GM12878 (cell line): Measurements from ENCODE around the gene IL18R1. TPM values are rescaled to one million over a fixed set of nuclear protein-coding genes. Genes with fewer than 3 reads are reported as not detected.

ENCODE experiments used
- ATAC-seq: fragments of 200-7000 bp; cut with Tn5 transposase; 3 replicates; pipeline ENCODE4 v1.9.1; 2020; ENCODE audit warnings: mild to moderate bottlenecking, moderate library complexity
- BruUV-seq: library from RNA; stranded (reverse); fragments of 400-500 nt; replicated peaks from 2 replicates; lab custom pipeline; 2021; lab: Mats Ljungman, UMichigan
- CTCF ChIA-PET: fragments of 300-600 bp; sonication (Branson Sonifier 250); formaldehyde crosslinking; extraction: SDS; loops from one replicate; lab custom pipeline; 2021; ENCODE audit warnings: inconsistent platforms; lab: Yijun Ruan, JAX
- POLR2A ChIA-PET: fragments of 350-600 bp; formaldehyde crosslinking; extraction: SDS; loops from one replicate; lab custom pipeline; 2021; ENCODE audit warnings: inconsistent platforms; lab: Charles Lee
- RAD21 ChIA-PET: fragments of 300-600 bp; sonication (Branson Sonifier 250); formaldehyde crosslinking; loops from one replicate; lab custom pipeline; 2023; ENCODE audit warnings: antibody characterized with exemption; ENCODE audit not compliant: unreplicated experiment; lab: Charles Lee
- SMC1A ChIA-PET: fragments of 300-600 bp; sonication (Branson Sonifier 250); formaldehyde crosslinking; loops from one replicate; lab custom pipeline; 2023; ENCODE audit not compliant: unreplicated experiment, uncharacterized antibody; lab: Charles Lee
- DNase-seq: peaks from one replicate; pipeline ENCODE4 v3.0.0-alpha.2; 2011; ENCODE audit warnings: low read depth, low spot score
- FAIRE-seq: peaks from 3 replicates; lab custom pipeline; 2011; peaks lifted over from hg19 to GRCh38; lab: Jason Lieb, UNC
- H2AFZ ChIP-seq: 2 replicates; pipeline ENCODE4 v1.6.0; 2011; ENCODE audit warnings: low read depth, low read length, control low read depth; ENCODE audit not compliant: control insufficient read depth
- H3K27ac ChIP-seq: 2 replicates; pipeline ENCODE4 v1.5.1; 2011; ENCODE audit warnings: control low read depth; ENCODE audit not compliant: control insufficient read depth, insufficient read depth
- H3K27me3 ChIP-seq, 2 experiments: replicated peaks in 1 of 2; 2 replicates each; pipeline versions ENCODE4 v1.6.0 to v1.6.1; 2011; ENCODE audit warnings: low read length in 1 of 2; ENCODE audit not compliant: control insufficient read depth in 2 of 2, insufficient read depth in 2 of 2
- H3K36me3 ChIP-seq, 2 experiments: 2 replicates each; pipeline ENCODE4 v1.5.1; 2011; ENCODE audit warnings: low read length in 1 of 2; ENCODE audit not compliant: control insufficient read depth in 2 of 2, insufficient read depth in 2 of 2
- H3K4me1 ChIP-seq: 2 replicates; pipeline ENCODE4 v1.6.1; 2011; ENCODE audit warnings: mild to moderate bottlenecking, low read length, moderate library complexity, mixed read lengths; ENCODE audit not compliant: control insufficient read depth, insufficient read depth
- H3K4me2 ChIP-seq: 2 replicates; pipeline ENCODE4 v1.6.0; 2011; ENCODE audit warnings: control low read depth; ENCODE audit not compliant: control insufficient read depth, insufficient read depth
- H3K4me3 ChIP-seq: fragments of 200-600 bp; sonication (generic); 2 replicates; pipeline ENCODE4 v1.5.1; 2016
- H3K79me2 ChIP-seq: 2 replicates; pipeline ENCODE4 v1.6.0; 2011; ENCODE audit warnings: low read length; ENCODE audit not compliant: control insufficient read depth, insufficient read depth
- H3K9ac ChIP-seq: 2 replicates; pipeline ENCODE4 v1.8.0; 2011; ENCODE audit warnings: low read length, control low read depth, mixed read lengths; ENCODE audit not compliant: control insufficient read depth, insufficient read depth
- H3K9me3 ChIP-seq: replicated peaks from 3 replicates; pipeline ENCODE4 v1.5.1; 2011; ENCODE audit warnings: mild to moderate bottlenecking, low read length; ENCODE audit not compliant: control insufficient read depth, insufficient read depth
- H4K20me1 ChIP-seq: 2 replicates; pipeline ENCODE4 v1.6.0; 2011; ENCODE audit not compliant: control insufficient read depth, insufficient read depth
- CBFB ChIP-seq: IDR thresholded peaks from 2 replicates; pipeline ENCODE4 v1.6.1; 2016; ENCODE audit warnings: antibody characterized with exemption, low read depth
- CBX3 ChIP-seq: fragments of 200-600 bp; sonication (generic); IDR thresholded peaks from 2 replicates; pipeline ENCODE4 v1.6.1; 2016; ENCODE audit warnings: low read depth, borderline replicate concordance
- CREB1 ChIP-seq: IDR thresholded peaks from 2 replicates; pipeline ENCODE4 v1.6.1; 2012; ENCODE audit warnings: low read depth, mild to moderate bottlenecking, inconsistent platforms
- CTCF ChIP-seq, 3 experiments: IDR thresholded peaks in 2 of 3; conservative IDR thresholded peaks in 1 of 3; 2 replicates each; pipeline ENCODE4 v1.5.1; 2011; ENCODE audit warnings: low read depth in 3 of 3, low read length in 3 of 3, mild to moderate bottlenecking in 3 of 3, control low read depth in 2 of 3, moderate library complexity in 2 of 3, inconsistent platforms in 1 of 3, mixed read lengths in 1 of 3; ENCODE audit not compliant: control insufficient read depth in 2 of 3, insufficient read depth in 1 of 3; ENCODE audit errors: extremely low read depth in 1 of 3
- EP300 ChIP-seq, 2 experiments: fragments of 150-350 bp in 1 of 2; IDR thresholded peaks; 2 replicates each; pipeline ENCODE4 v1.6.1; 2011 to 2012; ENCODE audit warnings: low read depth in 2 of 2, low read length in 2 of 2, borderline replicate concordance in 1 of 2, improper control_type of control experiment in 1 of 2, inconsistent platforms in 1 of 2; ENCODE audit not compliant: control insufficient read depth in 1 of 2
- EZH2 ChIP-seq: IDR thresholded peaks from 2 replicates; pipeline ENCODE4 v1.6.1; 2012; ENCODE audit warnings: low read depth, mild to moderate bottlenecking, control low read depth, inconsistent platforms, low read length, borderline replicate concordance; ENCODE audit not compliant: control insufficient read depth
- HDAC2 ChIP-seq: fragments of 200-600 bp; sonication (generic); IDR thresholded peaks from 2 replicates; pipeline ENCODE4 v1.6.1; 2017
- IKZF2 ChIP-seq, 2 experiments: fragments of 450-650 bp; IDR thresholded peaks; 2 replicates each; pipeline ENCODE4 v1.6.1; 2017; ENCODE audit warnings: mild to moderate bottlenecking in 2 of 2, moderate library complexity in 2 of 2
- MXI1 ChIP-seq: fragments of 150-350 bp; IDR thresholded peaks from 2 replicates; pipeline ENCODE4 v1.6.1; 2011; ENCODE audit warnings: low read depth, mild to moderate bottlenecking, inconsistent platforms, low read length, improper control_type of control experiment
- NR2C1 ChIP-seq: fragments of 450-650 bp; IDR thresholded peaks from 2 replicates; pipeline ENCODE4 v1.6.1; 2017; ENCODE audit warnings: antibody characterized with exemption, mild to moderate bottlenecking, moderate library complexity
- POLR2A ChIP-seq: IDR thresholded peaks from 2 replicates; pipeline ENCODE4 v1.6.1; 2011; ENCODE audit warnings: low read depth, mild to moderate bottlenecking, low read length
- RAD21 ChIP-seq: IDR thresholded peaks from 2 replicates; pipeline ENCODE4 v1.6.1; 2011; ENCODE audit warnings: mild to moderate bottlenecking, low read depth, low read length, moderate library complexity; ENCODE audit not compliant: insufficient read depth
- RBBP5 ChIP-seq: fragments of 200-600 bp; sonication (generic); conservative IDR thresholded peaks from 2 replicates; pipeline ENCODE4 v1.6.1; 2016
- SIN3A ChIP-seq: IDR thresholded peaks from 2 replicates; pipeline ENCODE4 v1.6.1; 2012; ENCODE audit warnings: low read depth, low read length, improper control_type of control experiment
- SMAD5 ChIP-seq: IDR thresholded peaks from 2 replicates; pipeline ENCODE4 v1.6.1; 2016; ENCODE audit warnings: antibody characterized with exemption, low read depth
- SMC3 ChIP-seq: IDR thresholded peaks from 2 replicates; pipeline ENCODE4 v1.6.1; 2011; ENCODE audit warnings: low read length, improper control_type of control experiment, borderline replicate concordance
- USF1 ChIP-seq: IDR thresholded peaks from 2 replicates; pipeline ENCODE4 v1.6.1; 2011; ENCODE audit warnings: borderline replicate concordance, low read depth, mild to moderate bottlenecking, moderate library complexity, mixed read lengths, low read length; ENCODE audit not compliant: insufficient read depth; ENCODE audit errors: extremely low read length
- ZNF384 ChIP-seq: IDR thresholded peaks from 2 replicates; pipeline ENCODE4 v1.6.1; 2012; ENCODE audit warnings: low read depth, mild to moderate bottlenecking, low read length, improper control_type of control experiment, borderline replicate concordance
- ZZZ3 ChIP-seq: IDR thresholded peaks from 2 replicates; pipeline ENCODE4 v1.6.1; 2011; ENCODE audit warnings: low read depth; ENCODE audit not compliant: control insufficient read depth, insufficient read length
- WGBS: methylation state at CpG from one replicate; pipeline ENCODE4 v1.1.6; 2016; ENCODE audit warnings: low lambda C conversion rate; ENCODE audit not compliant: insufficient replicate concordance, insufficient coverage; ENCODE audit errors: missing lambda C conversion rate; 5-methylcytosine and 5-hydroxymethylcytosine counted together
- in situ Hi-C: fragments of 300-500 bp; cut with MboI; formaldehyde crosslinking; loops from 9 replicates; pipeline ENCODE4 v1.14.3; 2018; ENCODE audit warnings: mixed read lengths
- intact Hi-C: fragments of 100-400 bp; cut with micrococcal nuclease; formaldehyde crosslinking; loops from one replicate; pipeline ENCODE4 v1.14.2; 2022; ENCODE audit not compliant: unreplicated experiment
- polyA plus RNA-seq, 11 experiments: library from polyadenylated mRNA; depleted of rRNA in 4 of 11; unstranded in 6 of 11; stranded (reverse) in 5 of 11; fragments of >200 nt; fragmentation: Nextera tagmentation in 4 of 11; fragmentation: Illumina TruSeq in 1 of 11; extraction: Ambion mirVana in 4 of 11; extraction: Trizol in 1 of 11; gene quantifications; 1 replicate in 1 of 11; 2 replicates in 10 of 11; pipeline versions ENCODE4 v1.2.1 to v1.2.3, GENCODE V29; 2011 to 2016; ENCODE audit warnings: inconsistent platforms in 2 of 11, missing spikeins in 2 of 11, low read depth in 1 of 11
- total RNA-seq, 4 experiments: library from RNA; depleted of rRNA in 3 of 4; stranded (reverse); fragments of >200 nt in 3 of 4; fragmentation: Illumina TruSeq in 1 of 4; extraction: Trizol in 1 of 4; gene quantifications; 2 replicates each; pipeline versions ENCODE4 v1.2.1 to v1.2.3, GENCODE V29; 2013 to 2021

Gene IL18R1
- total and polyA plus RNA-seq, 10 of the 15 experiments (the other 5 are each of a cell fraction or from before 2014, with no cell fraction given) = 3.5 to 15.5 (median 11.1) TPM

- ChIA-PET RAD21 (interaction anchor here (0.6 to 2.9 kb wide), 14 partner anchors 10 to 333 kb away, joined by 3 to 17 read pairs (median 6); no protein-coding TSS in a partner anchor), CTCF (interaction anchor here (0.6 to 5.0 kb wide), 14 partner anchors 9 to 352 kb away, joined by 3 to 58 read pairs (median 5); no protein-coding TSS in a partner anchor), POLR2A (interaction anchor here (1.9 kb wide), 1 partner anchor 78 kb away, joined by 7 read pairs; no protein-coding TSS in a partner anchor), SMC1A (interaction anchor here (0.7 to 3.3 kb wide), 14 partner anchors 11 to 338 kb away, joined by 3 to 42 read pairs (median 3); partner anchors contain the start of gene IL18RAP)
- ATAC-seq (peak; percentile 19), FAIRE-seq (no peak), DNase-seq (no peak)
- no peak for TF ChIP-seq SIN3A
- no peak for TF ChIP-seq RBBP5
- no peak for TF ChIP-seq ZZZ3
- no peak for TF ChIP-seq HDAC2
- TF ChIP-seq ZNF384 = no peak
- TF ChIP-seq USF1 = no peak
- no peak for TF ChIP-seq CBX3
- TF ChIP-seq SMAD5 = no peak
- TF ChIP-seq IKZF2 (IDR thresholded peaks at IDR 0.05) = no peak
- no peak for TF ChIP-seq MXI1
- no peak for TF ChIP-seq EZH2
- peak; percentile 29; the same call in 1 of the 2 replicates for TF ChIP-seq SMC3
- TF ChIP-seq CTCF (IDR thresholded peaks at IDR 0.05 in 2 of 3, conservative IDR thresholded peaks at IDR 0.05 in 1 of 3; ENCODE audit: control insufficient read depth in 2 of 3, extremely low read depth in 1 of 3, insufficient read depth in 1 of 3, low read depth in 3 of 3, low read length in 3 of 3) = peak in 2 of 3 experiments; percentile 16 to 42; a peak in 2 of 6 replicates
- TF ChIP-seq EP300 (IDR thresholded peaks at IDR 0.05; ENCODE audit: borderline replicate concordance in 1 of 2, control insufficient read depth in 1 of 2, low read depth in 2 of 2, low read length in 2 of 2) = no peak
- peak; percentile 34; the same call in 1 of the 2 replicates for TF ChIP-seq RAD21
- TF ChIP-seq POLR2A = 0 out of 2 replicates have a peak, but pooled peaks have one; percentile 20
- TF ChIP-seq CREB1 = no peak
- no peak for TF ChIP-seq CBFB
- TF ChIP-seq NR2C1 = no peak
- H3K36me3 ChIP-seq = peaks cover under 1 to 7% of the 10 kb centered on the region in 2 experiments; a peak in 3 of 4 replicates
- peak overlapping the region; percentile 81 for H3K27ac ChIP-seq
- no TSS peak for BruUV-seq
- H3K4me2 ChIP-seq = peak overlapping the region; percentile 69
- no peaks in the 10 kb centered on the region for H4K20me1 ChIP-seq
- no peak overlapping the region for H2AFZ ChIP-seq
- H3K27me3 ChIP-seq = no peaks in the 10 kb centered on the region
- WGBS = 85% methylated on average over 8 of the region's 8 CpGs
- in situ Hi-C loops = loop anchor here (5.0 kb wide), 1 partner anchor 106 kb away; no protein-coding TSS in a partner anchor
- H3K4me3 ChIP-seq = peak overlapping the region; percentile 96
- intact Hi-C loops = loop anchor here (2.0 to 5.0 kb wide), 3 partner anchors 84 to 476 kb away; no protein-coding TSS in a partner anchor
- H3K4me1 ChIP-seq = peaks cover 12% of the 10 kb centered on the region
- H3K9ac ChIP-seq = peak overlapping the region; percentile 68
- peaks cover 58% of the 10 kb centered on the region for H3K79me2 ChIP-seq
- H3K9me3 ChIP-seq = peaks cover 2% of the 10 kb centered on the region; the same call in 2 of the 3 replicates
Observed at GRCh38 chr2:102358496-102358895, 2.9 kb downstream of the IL18R1 start.
